Measurements from ENCODE around the gene SLC6A19.

SLC6A19 gene

DNA sequence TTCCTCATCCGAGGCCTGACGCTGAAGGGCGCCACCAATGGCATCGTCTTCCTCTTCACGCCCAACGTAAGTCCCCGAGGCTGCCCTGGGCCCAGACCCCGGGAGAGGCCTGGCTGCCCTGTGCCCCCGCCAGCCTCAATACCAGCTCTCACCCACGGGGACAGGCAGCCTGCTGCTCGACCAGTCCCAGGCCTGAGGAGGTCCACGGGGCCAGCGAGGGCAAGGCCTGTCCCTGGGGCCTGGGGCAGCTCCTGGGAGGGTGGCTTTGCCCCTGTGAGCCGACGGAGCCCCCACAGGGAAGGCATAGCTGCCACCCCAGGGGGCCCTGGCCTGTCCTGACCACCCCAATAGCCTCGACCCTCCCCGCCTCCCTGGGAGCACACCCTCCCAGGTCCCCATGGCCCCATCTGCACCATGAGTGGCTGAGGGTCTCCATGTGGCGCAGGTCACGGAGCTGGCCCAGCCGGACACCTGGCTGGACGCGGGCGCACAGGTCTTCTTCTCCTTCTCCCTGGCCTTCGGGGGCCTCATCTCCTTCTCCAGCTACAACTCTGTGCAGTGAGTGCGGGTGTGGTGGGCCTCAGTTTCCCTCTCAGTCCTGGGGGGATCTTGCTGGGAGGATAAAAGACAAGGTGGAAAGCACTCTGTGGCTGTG, 12.2 kb downstream of the SLC6A19 start:
- Histone ChIP-seq H3K4me2 (ENCODE audit: low read length) (no peak overlapping the region), H3K27ac (ENCODE audit: low read length) (no peak overlapping the region), H2AFZ (ENCODE audit: low read depth, low read length) (no peak overlapping the region), H3K36me3 (replicated peaks; ENCODE audit: low read depth, low read length) (no peaks in the 10 kb centered on the region), H3K4me3 (ENCODE audit: low read length) (no peak overlapping the region), H3K9me3 (ENCODE audit: insufficient read depth, low read length) (no peaks in the 10 kb centered on the region), H4K20me1 (ENCODE audit: insufficient read depth, low read length) (no peaks in the 10 kb centered on the region), H3K9ac (ENCODE audit: low read length) (no peak overlapping the region), H3K4me1 (ENCODE audit: low read length) (no peaks in the 10 kb centered on the region), H3K27me3 (ENCODE audit: low read depth, low read length) (no peaks in the 10 kb centered on the region), H3K79me2 (ENCODE audit: low read length) (no peaks in the 10 kb centered on the region)
- TF ChIP-seq, protein P1, sequence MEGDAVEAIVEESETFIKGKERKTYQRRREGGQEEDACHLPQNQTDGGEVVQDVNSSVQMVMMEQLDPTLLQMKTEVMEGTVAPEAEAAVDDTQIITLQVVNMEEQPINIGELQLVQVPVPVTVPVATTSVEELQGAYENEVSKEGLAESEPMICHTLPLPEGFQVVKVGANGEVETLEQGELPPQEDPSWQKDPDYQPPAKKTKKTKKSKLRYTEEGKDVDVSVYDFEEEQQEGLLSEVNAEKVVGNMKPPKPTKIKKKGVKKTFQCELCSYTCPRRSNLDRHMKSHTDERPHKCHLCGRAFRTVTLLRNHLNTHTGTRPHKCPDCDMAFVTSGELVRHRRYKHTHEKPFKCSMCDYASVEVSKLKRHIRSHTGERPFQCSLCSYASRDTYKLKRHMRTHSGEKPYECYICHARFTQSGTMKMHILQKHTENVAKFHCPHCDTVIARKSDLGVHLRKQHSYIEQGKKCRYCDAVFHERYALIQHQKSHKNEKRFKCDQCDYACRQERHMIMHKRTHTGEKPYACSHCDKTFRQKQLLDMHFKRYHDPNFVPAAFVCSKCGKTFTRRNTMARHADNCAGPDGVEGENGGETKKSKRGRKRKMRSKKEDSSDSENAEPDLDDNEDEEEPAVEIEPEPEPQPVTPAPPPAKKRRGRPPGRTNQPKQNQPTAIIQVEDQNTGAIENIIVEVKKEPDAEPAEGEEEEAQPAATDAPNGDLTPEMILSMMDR (IDR thresholded peaks at IDR 0.05; ENCODE audit: low read depth, low read length): no peak
- no peak for TF ChIP-seq EZH2phosphoT487 (IDR thresholded peaks at IDR 0.05; ENCODE audit: low read depth)

DNA sequence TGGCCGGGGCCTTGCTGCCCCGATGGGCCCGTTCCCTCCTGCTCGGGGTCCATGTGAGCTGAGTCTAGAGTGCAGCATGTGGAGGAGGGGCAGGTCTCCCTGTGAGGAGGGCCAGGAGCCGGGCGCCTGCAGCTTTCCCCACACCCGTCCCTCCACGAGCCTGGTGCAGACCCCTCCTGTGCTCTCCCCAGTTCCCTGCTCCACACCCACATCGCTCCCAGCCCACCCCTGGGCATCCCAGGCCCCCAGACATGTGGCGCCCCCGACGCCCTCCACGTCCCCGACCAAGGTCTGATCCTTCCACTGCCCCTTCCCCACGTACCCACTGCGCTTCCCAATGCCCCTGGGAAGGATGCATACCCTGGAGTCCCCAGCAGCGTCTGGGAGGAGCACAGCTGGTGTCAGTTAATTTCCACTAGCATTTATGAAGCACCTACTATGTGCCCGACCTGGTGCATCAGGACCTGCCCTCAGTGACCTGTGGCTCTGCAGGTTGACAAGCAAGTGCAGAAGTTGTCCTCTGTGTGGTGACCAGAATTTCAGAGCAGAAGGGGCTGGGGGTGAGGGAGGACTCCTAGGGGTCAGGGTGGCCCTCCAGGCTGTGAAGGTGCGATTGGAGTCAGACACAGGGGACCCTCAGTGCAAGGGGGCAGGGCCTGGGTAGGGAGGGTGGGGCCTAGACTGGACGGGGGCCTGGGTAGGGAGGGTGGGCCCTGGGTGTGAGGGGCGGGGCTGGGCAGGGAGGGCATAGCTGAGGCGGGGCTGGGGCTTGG, 13.0 kb downstream of the SLC6A19 start:
- H3K4me2 ChIP-seq (ENCODE audit: low read length): no peak overlapping the region
- no peaks in the 10 kb centered on the region for H3K9me3 ChIP-seq (ENCODE audit: insufficient read depth, low read length)
- no peak overlapping the region for H3K4me3 ChIP-seq (ENCODE audit: low read length)
- H3K4me1 ChIP-seq (ENCODE audit: low read length): no peaks in the 10 kb centered on the region
- H3K27ac ChIP-seq (ENCODE audit: low read length): no peak overlapping the region
- no peaks in the 10 kb centered on the region for H4K20me1 ChIP-seq (ENCODE audit: insufficient read depth, low read length)
- H3K9ac ChIP-seq (ENCODE audit: low read length): no peak overlapping the region
- H3K36me3 ChIP-seq (replicated peaks; ENCODE audit: low read depth, low read length): no peaks in the 10 kb centered on the region
- TF ChIP-seq EZH2phosphoT487 (IDR thresholded peaks at IDR 0.05; ENCODE audit: low read depth): no peak
- TF ChIP-seq, protein P1 (IDR thresholded peaks at IDR 0.05; ENCODE audit: low read depth, low read length): no peak
- H2AFZ ChIP-seq (ENCODE audit: low read depth, low read length): no peak overlapping the region
- no peaks in the 10 kb centered on the region for H3K79me2 ChIP-seq (ENCODE audit: low read length)
- no peaks in the 10 kb centered on the region for H3K27me3 ChIP-seq (ENCODE audit: low read depth, low read length)

DNA sequence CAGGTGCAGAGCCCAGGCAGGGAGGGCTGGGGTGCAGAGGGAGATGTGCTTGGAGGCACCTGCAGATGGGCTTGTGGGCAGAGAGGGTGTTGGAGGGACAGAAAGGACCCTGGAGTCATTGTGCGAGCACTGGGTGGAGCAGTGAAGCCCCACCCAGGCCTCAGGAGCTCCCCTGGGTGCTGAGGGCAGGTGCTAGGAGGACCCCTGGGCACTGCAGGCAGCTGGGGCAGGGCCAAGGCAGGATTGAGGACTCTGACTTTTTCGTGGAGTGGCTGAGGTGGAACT, 13.5 kb downstream of the SLC6A19 start:
- no peaks in the 10 kb centered on the region for H3K9me3 ChIP-seq (ENCODE audit: insufficient read depth, low read length)
- H3K79me2 ChIP-seq (ENCODE audit: low read length): no peaks in the 10 kb centered on the region
- no peak overlapping the region for H3K4me2 ChIP-seq (ENCODE audit: low read length)
- H4K20me1 ChIP-seq (ENCODE audit: insufficient read depth, low read length): no peaks in the 10 kb centered on the region
- no peaks in the 10 kb centered on the region for H3K4me1 ChIP-seq (ENCODE audit: low read length)
- no peak overlapping the region for H3K4me3 ChIP-seq (ENCODE audit: low read length)
- H3K27me3 ChIP-seq (ENCODE audit: low read depth, low read length): no peaks in the 10 kb centered on the region
- H3K27ac ChIP-seq (ENCODE audit: low read length): no peak overlapping the region
- H3K36me3 ChIP-seq (replicated peaks; ENCODE audit: low read depth, low read length): no peaks in the 10 kb centered on the region
- TF ChIP-seq, protein P1 (IDR thresholded peaks at IDR 0.05; ENCODE audit: low read depth, low read length): no peak
- TF ChIP-seq EZH2phosphoT487 (IDR thresholded peaks at IDR 0.05; ENCODE audit: low read depth): no peak
- no peak overlapping the region for H3K9ac ChIP-seq (ENCODE audit: low read length)
- no peak overlapping the region for H2AFZ ChIP-seq (ENCODE audit: low read depth, low read length)

DNA sequence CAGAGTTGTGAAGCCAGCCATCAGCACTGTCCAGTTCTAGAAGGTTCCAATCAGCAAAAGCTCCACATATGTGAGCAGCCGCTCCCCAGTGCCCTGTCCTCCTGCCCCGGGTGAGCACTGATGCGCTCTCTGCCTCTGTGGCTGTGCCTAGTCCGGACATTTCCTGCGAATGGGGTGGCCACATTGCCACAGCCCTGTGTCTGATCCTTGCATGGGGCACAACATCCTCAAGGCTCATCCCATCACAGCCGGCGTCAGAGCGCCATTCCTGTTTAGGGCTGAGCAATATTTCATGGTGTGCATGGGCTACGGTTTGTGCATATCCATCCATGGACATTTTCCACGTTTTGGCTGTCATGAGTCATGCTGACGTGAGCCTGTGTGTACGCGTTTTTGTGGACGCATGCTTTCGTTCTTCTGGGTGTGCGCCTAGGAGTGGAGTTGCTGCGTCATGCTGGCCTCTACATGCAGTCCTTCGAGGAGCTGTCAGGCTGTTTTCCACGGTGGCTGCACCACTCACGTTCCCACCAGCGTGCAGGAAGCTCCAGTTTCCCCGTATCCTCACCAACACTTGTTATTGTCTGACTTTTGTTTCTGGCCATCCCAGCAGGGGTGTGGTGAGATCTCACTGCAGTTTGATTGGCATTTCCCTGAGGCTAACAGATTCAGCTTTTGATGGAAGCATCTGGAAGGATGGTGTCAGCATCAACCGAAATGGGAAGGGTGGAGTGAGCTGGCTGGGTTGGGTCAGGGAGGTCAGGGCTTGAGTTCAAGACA, 14.1 kb downstream of the SLC6A19 start:
- no peak overlapping the region for H3K4me3 ChIP-seq (ENCODE audit: low read length)
- H3K9ac ChIP-seq (ENCODE audit: low read length): no peak overlapping the region
- no peaks in the 10 kb centered on the region for H3K4me1 ChIP-seq (ENCODE audit: low read length)
- no peak overlapping the region for H2AFZ ChIP-seq (ENCODE audit: low read depth, low read length)
- H3K9me3 ChIP-seq (ENCODE audit: insufficient read depth, low read length): no peaks in the 10 kb centered on the region
- H4K20me1 ChIP-seq (ENCODE audit: insufficient read depth, low read length): no peaks in the 10 kb centered on the region
- no peak overlapping the region for H3K4me2 ChIP-seq (ENCODE audit: low read length)
- no peaks in the 10 kb centered on the region for H3K27me3 ChIP-seq (ENCODE audit: low read depth, low read length)
- no peak overlapping the region for H3K27ac ChIP-seq (ENCODE audit: low read length)
- H3K79me2 ChIP-seq (ENCODE audit: low read length): no peaks in the 10 kb centered on the region
- H3K36me3 ChIP-seq (replicated peaks; ENCODE audit: low read depth, low read length): no peaks in the 10 kb centered on the region
- TF ChIP-seq, protein P1 (IDR thresholded peaks at IDR 0.05; ENCODE audit: low read depth, low read length): no peak
- no peak for TF ChIP-seq EZH2phosphoT487 (IDR thresholded peaks at IDR 0.05; ENCODE audit: low read depth)

All from OCI-LY3 (cell line).